Thyroid gland (tissue), 4 donors: ENCODE results near the gene FAR2.

ENCODE experiments used
- POLR2A ChIP-seq, 2 donors: fragments of 450-650 bp; IDR thresholded peaks; one replicate each; pipeline ENCODE4 v1.6.1; 2017; ENCODE audit warnings: antibody characterized with exemption in 2 of 2, mild to moderate bottlenecking in 2 of 2, moderate library complexity in 1 of 2
- TF ChIP-seq, protein P1 (sequence below), 6 experiments: fragments of 200-600 bp in 3 of 6; fragments of 450-650 bp in 3 of 6; sonication (generic) in 3 of 6; IDR thresholded peaks; one replicate each; pipeline ENCODE4 v1.5.1; 2016 to 2019; ENCODE audit warnings: antibody characterized with exemption in 6 of 6, mild to moderate bottlenecking in 2 of 6, inconsistent platforms in 1 of 6, moderate library complexity in 1 of 6

DNA sequence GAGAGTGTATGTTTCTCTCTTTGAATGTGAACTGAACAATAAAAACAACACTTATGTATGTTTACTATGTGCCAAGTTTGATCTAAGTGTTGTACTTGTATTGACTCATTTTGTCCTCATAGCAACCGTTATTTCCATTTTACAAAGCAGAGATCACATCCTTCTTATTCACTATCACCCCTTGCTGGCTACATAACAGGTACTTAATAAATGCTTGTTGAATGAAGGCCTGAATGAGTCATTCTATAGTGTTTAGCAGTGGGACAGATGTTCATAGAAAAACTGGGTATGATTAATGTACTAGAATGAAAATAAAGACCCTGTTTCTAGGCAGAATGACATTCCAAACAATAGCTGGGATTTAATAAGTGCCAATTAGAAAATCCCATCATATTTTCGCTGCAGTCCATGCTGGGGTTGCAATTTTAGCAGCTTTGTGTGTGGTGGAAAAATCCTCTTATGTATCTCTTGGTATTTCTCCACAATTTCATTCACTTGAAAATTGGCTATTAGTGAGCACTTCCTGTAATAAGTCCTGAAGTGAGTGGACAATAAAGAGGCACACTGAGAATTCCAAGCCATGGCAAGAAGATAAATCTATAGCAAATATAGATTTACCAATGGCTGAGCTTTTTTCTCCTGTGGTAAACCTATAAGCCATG, 86.0 kb downstream of the FAR2 start:
- no peak for TF ChIP-seq POLR2A (IDR thresholded peaks at IDR 0.05)
- TF ChIP-seq, protein P1, sequence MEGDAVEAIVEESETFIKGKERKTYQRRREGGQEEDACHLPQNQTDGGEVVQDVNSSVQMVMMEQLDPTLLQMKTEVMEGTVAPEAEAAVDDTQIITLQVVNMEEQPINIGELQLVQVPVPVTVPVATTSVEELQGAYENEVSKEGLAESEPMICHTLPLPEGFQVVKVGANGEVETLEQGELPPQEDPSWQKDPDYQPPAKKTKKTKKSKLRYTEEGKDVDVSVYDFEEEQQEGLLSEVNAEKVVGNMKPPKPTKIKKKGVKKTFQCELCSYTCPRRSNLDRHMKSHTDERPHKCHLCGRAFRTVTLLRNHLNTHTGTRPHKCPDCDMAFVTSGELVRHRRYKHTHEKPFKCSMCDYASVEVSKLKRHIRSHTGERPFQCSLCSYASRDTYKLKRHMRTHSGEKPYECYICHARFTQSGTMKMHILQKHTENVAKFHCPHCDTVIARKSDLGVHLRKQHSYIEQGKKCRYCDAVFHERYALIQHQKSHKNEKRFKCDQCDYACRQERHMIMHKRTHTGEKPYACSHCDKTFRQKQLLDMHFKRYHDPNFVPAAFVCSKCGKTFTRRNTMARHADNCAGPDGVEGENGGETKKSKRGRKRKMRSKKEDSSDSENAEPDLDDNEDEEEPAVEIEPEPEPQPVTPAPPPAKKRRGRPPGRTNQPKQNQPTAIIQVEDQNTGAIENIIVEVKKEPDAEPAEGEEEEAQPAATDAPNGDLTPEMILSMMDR (IDR thresholded peaks at IDR 0.05): no peak
